Activated gamma-delta T cell (primary cell): Measurements from ENCODE around the gene FGF14.
"Not testable (repeated sequence)": the region's sequence is repeated elsewhere in the genome, so short reads cannot be mapped to it uniquely, and the experiment has no call there.

ENCODE experiments used
- DNase-seq: peaks from one replicate; lab custom pipeline; 2025; lab: John Stamatoyannopoulos, UW

The FGF14 gene

GRCh38 chr13:102195566-102196462 lies 206.0 kb downstream of the FGF14 start:
- DNase-seq, result no peak

- DNase-seq, result no peak
Measured at GRCh38 chr13:102192858-102193257, 209.0 kb downstream of the FGF14 start.

GRCh38 chr13:102191951-102192502 lies 209.8 kb downstream of the FGF14 start:
- DNase-seq, result no peak

- DNase-seq, result no peak
Measured at GRCh38 chr13:102190930-102191329, 210.9 kb downstream of the FGF14 start.

GRCh38 chr13:102187313-102187712 lies 214.5 kb downstream of the FGF14 start:
- DNase-seq, result no peak

- DNase-seq, result no peak
Measured at GRCh38 chr13:102185375-102185984, 216.4 kb downstream of the FGF14 start.

- DNase-seq, result no peak
Measured at GRCh38 chr13:102183509-102184182, 218.2 kb downstream of the FGF14 start.

- no peak for DNase-seq
Measured at GRCh38 chr13:102182170-102182569, 219.7 kb downstream of the FGF14 start.

GRCh38 chr13:102177431-102177830 lies 224.4 kb downstream of the FGF14 start:
- DNase-seq, result no peak

- no peak for DNase-seq
Measured at GRCh38 chr13:102176846-102177245, 225.0 kb downstream of the FGF14 start.

- DNase-seq, result no peak
Measured at GRCh38 chr13:102172406-102172805, 229.4 kb downstream of the FGF14 start.

GRCh38 chr13:102170305-102170704 lies 231.5 kb downstream of the FGF14 start:
- DNase-seq, result no peak

GRCh38 chr13:102169471-102170015 lies 232.3 kb downstream of the FGF14 start:
- DNase-seq, result no peak

GRCh38 chr13:102152790-102153189 lies 249.1 kb downstream of the FGF14 start:
- DNase-seq, result no peak

GRCh38 chr13:102147353-102147752 lies 254.5 kb downstream of the FGF14 start:
- no peak for DNase-seq

- DNase-seq, result no peak
Measured at GRCh38 chr13:102145750-102146149, 256.1 kb downstream of the FGF14 start.

- no peak for DNase-seq
Measured at GRCh38 chr13:102142473-102142826, 259.4 kb downstream of the FGF14 start.

- no peak for DNase-seq
Measured at GRCh38 chr13:102141625-102142472, 260.0 kb downstream of the FGF14 start.

GRCh38 chr13:102139626-102140025 lies 262.2 kb downstream of the FGF14 start:
- no peak for DNase-seq

GRCh38 chr13:102138635-102139190 lies 263.1 kb downstream of the FGF14 start:
- DNase-seq, result no peak

- not testable (repeated sequence) for DNase-seq
Measured at GRCh38 chr13:102137904-102138303, 263.9 kb downstream of the FGF14 start.
